ENCODE data around the gene FNDC7. TPM values are rescaled to one million over a fixed set of nuclear protein-coding genes. Genes with fewer than 3 reads are reported as not detected.
A peak's percentile ranks its signal among the peaks of the same experiment; 100 is the strongest.

FNDC7 gene
- total and polyA plus RNA-seq, 9 of the 15 experiments (the other 6 are each of a cell fraction or from before 2014, with no cell fraction given), result not detected

DNA sequence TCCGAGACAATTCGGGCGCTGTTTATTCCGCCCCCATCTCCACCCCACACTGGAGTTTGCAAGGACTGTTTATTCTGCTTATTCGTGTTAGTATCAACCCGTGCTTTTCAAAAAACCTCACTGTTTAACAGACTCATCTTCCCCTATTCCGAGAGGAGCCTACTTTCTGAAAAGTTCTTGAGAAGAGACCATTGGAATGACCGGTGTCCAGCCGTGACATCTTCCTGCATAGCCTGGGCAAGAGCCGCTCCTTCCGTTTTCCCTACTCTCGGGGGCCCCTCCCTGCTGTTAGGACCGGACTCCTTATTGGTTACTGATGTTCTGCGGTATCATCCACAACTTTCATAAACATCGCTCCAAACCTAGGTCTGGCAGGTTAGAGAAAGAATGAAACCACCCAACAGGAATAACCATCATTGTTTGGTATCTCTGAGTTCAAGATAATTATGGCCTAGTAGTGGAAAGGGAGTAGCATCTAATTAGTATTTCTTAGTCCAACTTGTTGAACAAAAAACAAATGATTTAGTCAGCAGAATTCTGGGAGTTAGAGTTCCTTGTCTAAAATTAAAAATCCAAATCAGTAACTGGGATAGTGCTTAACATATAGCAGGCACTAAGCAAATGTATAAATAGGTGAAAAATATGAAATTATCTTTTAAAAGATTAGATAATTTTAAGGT lies 34.6 kb downstream of the FNDC7 start (continued):
- TF ChIP-seq, protein P1, sequence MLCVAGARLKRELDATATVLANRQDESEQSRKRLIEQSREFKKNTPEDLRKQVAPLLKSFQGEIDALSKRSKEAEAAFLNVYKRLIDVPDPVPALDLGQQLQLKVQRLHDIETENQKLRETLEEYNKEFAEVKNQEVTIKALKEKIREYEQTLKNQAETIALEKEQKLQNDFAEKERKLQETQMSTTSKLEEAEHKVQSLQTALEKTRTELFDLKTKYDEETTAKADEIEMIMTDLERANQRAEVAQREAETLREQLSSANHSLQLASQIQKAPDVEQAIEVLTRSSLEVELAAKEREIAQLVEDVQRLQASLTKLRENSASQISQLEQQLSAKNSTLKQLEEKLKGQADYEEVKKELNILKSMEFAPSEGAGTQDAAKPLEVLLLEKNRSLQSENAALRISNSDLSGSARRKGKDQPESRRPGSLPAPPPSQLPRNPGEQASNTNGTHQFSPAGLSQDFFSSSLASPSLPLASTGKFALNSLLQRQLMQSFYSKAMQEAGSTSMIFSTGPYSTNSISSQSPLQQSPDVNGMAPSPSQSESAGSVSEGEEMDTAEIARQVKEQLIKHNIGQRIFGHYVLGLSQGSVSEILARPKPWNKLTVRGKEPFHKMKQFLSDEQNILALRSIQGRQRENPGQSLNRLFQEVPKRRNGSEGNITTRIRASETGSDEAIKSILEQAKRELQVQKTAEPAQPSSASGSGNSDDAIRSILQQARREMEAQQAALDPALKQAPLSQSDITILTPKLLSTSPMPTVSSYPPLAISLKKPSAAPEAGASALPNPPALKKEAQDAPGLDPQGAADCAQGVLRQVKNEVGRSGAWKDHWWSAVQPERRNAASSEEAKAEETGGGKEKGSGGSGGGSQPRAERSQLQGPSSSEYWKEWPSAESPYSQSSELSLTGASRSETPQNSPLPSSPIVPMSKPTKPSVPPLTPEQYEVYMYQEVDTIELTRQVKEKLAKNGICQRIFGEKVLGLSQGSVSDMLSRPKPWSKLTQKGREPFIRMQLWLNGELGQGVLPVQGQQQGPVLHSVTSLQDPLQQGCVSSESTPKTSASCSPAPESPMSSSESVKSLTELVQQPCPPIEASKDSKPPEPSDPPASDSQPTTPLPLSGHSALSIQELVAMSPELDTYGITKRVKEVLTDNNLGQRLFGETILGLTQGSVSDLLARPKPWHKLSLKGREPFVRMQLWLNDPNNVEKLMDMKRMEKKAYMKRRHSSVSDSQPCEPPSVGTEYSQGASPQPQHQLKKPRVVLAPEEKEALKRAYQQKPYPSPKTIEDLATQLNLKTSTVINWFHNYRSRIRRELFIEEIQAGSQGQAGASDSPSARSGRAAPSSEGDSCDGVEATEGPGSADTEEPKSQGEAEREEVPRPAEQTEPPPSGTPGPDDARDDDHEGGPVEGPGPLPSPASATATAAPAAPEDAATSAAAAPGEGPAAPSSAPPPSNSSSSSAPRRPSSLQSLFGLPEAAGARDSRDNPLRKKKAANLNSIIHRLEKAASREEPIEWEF (CRISPR knock-in tag; IDR thresholded peaks at IDR 0.05), result no peak
- TF ChIP-seq HIVEP1 (CRISPR knock-in tag; IDR thresholded peaks at IDR 0.05) (no peak), MCM5 (IDR thresholded peaks at IDR 0.05; ENCODE audit: low read depth) (no peak), XRCC5 (IDR thresholded peaks at IDR 0.05; ENCODE audit: low read depth, low read length) (no peak), MCM7 (IDR thresholded peaks at IDR 0.05) (no peak), ARID2 (IDR thresholded peaks at IDR 0.05) (no peak), POU5F1 (IDR thresholded peaks at IDR 0.05; ENCODE audit: borderline replicate concordance, low read depth, low read length, partially characterized antibody) (no peak), ZNF212 (CRISPR knock-in tag; IDR thresholded peaks at IDR 0.05) (no peak), CAMTA2 (CRISPR knock-in tag; conservative IDR thresholded peaks at IDR 0.05) (no peak), ZNF197 (CRISPR knock-in tag; IDR thresholded peaks at IDR 0.05; ENCODE audit: low read depth) (no peak), GATAD2A (IDR thresholded peaks at IDR 0.05) (no peak), FOXK2 (conservative IDR thresholded peaks at IDR 0.05 in 1 of 2, IDR thresholded peaks at IDR 0.05 in 1 of 2; ENCODE audit: low read depth in 2 of 2) (peak; percentile 81 to 86), CREB1 (IDR thresholded peaks at IDR 0.05) (no peak), CREB1 (CRISPR knock-in tag; IDR thresholded peaks at IDR 0.05) (peak; percentile 7; the same call in 1 of the 2 replicates), NUFIP1 (IDR thresholded peaks at IDR 0.05; ENCODE audit: partially characterized antibody) (no peak), HDAC3 (IDR thresholded peaks at IDR 0.05; ENCODE audit: borderline replicate concordance, partially characterized antibody) (peak; percentile 48), CREM (IDR thresholded peaks at IDR 0.05; ENCODE audit: low read depth) (no peak; the same call in 1 of the 2 replicates), SAFB (IDR thresholded peaks at IDR 0.05; ENCODE audit: borderline replicate concordance, low read depth, low read length) (no peak)
- TF ChIP-seq, protein P2, sequence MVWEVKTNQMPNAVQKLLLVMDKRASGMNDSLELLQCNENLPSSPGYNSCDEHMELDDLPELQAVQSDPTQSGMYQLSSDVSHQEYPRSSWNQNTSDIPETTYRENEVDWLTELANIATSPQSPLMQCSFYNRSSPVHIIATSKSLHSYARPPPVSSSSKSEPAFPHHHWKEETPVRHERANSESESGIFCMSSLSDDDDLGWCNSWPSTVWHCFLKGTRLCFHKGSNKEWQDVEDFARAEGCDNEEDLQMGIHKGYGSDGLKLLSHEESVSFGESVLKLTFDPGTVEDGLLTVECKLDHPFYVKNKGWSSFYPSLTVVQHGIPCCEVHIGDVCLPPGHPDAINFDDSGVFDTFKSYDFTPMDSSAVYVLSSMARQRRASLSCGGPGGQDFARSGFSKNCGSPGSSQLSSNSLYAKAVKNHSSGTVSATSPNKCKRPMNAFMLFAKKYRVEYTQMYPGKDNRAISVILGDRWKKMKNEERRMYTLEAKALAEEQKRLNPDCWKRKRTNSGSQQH (CRISPR knock-in tag; IDR thresholded peaks at IDR 0.05), result no peak
- TF ChIP-seq, protein P3, sequence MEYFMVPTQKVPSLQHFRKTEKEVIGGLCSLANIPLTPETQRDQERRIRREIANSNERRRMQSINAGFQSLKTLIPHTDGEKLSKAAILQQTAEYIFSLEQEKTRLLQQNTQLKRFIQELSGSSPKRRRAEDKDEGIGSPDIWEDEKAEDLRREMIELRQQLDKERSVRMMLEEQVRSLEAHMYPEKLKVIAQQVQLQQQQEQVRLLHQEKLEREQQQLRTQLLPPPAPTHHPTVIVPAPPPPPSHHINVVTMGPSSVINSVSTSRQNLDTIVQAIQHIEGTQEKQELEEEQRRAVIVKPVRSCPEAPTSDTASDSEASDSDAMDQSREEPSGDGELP (CRISPR knock-in tag; IDR thresholded peaks at IDR 0.05; ENCODE audit: borderline replicate concordance), result no peak; the same call in 1 of the 2 replicates
- TF ChIP-seq, protein P4, sequence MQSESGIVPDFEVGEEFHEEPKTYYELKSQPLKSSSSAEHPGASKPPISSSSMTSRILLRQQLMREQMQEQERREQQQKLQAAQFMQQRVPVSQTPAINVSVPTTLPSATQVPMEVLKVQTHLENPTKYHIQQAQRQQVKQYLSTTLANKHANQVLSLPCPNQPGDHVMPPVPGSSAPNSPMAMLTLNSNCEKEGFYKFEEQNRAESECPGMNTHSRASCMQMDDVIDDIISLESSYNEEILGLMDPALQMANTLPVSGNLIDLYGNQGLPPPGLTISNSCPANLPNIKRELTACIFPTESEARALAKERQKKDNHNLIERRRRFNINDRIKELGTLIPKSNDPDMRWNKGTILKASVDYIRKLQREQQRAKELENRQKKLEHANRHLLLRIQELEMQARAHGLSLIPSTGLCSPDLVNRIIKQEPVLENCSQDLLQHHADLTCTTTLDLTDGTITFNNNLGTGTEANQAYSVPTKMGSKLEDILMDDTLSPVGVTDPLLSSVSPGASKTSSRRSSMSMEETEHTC (IDR thresholded peaks at IDR 0.05), result no peak
